SK-N-SH (cell line): ENCODE data around the gene CHST13. TPM values are rescaled to one million over a fixed set of nuclear protein-coding genes. Genes with fewer than 3 reads are reported as not detected.

Experiments
- CTCF ChIA-PET: fragments of 300-600, 350-600 bp; formaldehyde crosslinking; extraction: SDS; loops from one replicate; lab custom pipeline; 2021; lab: Yijun Ruan, JAX
- POLR2A ChIA-PET: fragments of 350-600 bp; sonication (Branson Sonifier 250); formaldehyde crosslinking; extraction: SDS; loops from one replicate; lab custom pipeline; 2020; ENCODE audit warnings: antibody characterized with exemption, inconsistent platforms; lab: Yijun Ruan, JAX
- DNase-seq: peaks from one replicate; pipeline ENCODE4 v3.0.0; 2012
- H2AFZ ChIP-seq: fragments of 200-600 bp; sonication (generic); 2 replicates; pipeline ENCODE4 v1.8.1; 2016; ENCODE audit warnings: antibody characterized with exemption, mild to moderate bottlenecking, low read depth
- H3F3A ChIP-seq: fragments of 200-600 bp; sonication (generic); replicated peaks from 2 replicates; pipeline ENCODE3; 2016; ENCODE audit warnings: antibody characterized with exemption, mild to moderate bottlenecking; ENCODE audit not compliant: insufficient read depth
- H3K27ac ChIP-seq, 2 experiments: fragments of 200-500 bp in 1 of 2; fragments of 200-600 bp in 1 of 2; sonication (Bioruptor generic) in 1 of 2; sonication (generic), shearing (Covaris generic) in 1 of 2; 2 replicates each; pipeline versions ENCODE4 v1.5.1 to v1.6.1; 2014 to 2016; ENCODE audit warnings: low read depth in 2 of 2, inconsistent platforms in 1 of 2, low read length in 1 of 2, mild to moderate bottlenecking in 1 of 2, mixed read lengths in 1 of 2
- H3K27me3 ChIP-seq: fragments of 200-600 bp; sonication (generic), shearing (Covaris generic); 2 replicates; pipeline ENCODE4 v1.6.1; 2016; ENCODE audit warnings: mixed run types; ENCODE audit not compliant: insufficient read depth
- H3K36me3 ChIP-seq, 2 experiments: fragments of 200-500 bp in 1 of 2; fragments of 200-600 bp in 1 of 2; sonication (Bioruptor generic) in 1 of 2; sonication (generic) in 1 of 2; replicated peaks in 1 of 2; 2 replicates each; pipeline versions ENCODE3 to v1.5.1; 2014 to 2016; ENCODE audit warnings: low read length in 1 of 2, mild to moderate bottlenecking in 1 of 2; ENCODE audit not compliant: insufficient read depth in 2 of 2, control insufficient read depth in 1 of 2
- H3K4me1 ChIP-seq, 2 experiments: fragments of 200-500 bp in 1 of 2; fragments of 200-600 bp in 1 of 2; sonication (Bioruptor generic) in 1 of 2; sonication (generic), shearing (Covaris generic) in 1 of 2; 2 replicates each; pipeline versions ENCODE4 v1.5.1 to v1.6.1; 2014 to 2016; ENCODE audit warnings: low read depth in 1 of 2, low read length in 1 of 2, mixed run types in 1 of 2; ENCODE audit not compliant: insufficient read depth in 2 of 2, control insufficient read depth in 1 of 2
- H3K4me2 ChIP-seq: fragments of 200-600 bp; sonication (generic), shearing (Covaris generic); 2 replicates; pipeline ENCODE4 v1.6.1; 2017; ENCODE audit warnings: mixed run types
- H3K4me3 ChIP-seq, 2 experiments: fragments of 200-500 bp in 1 of 2; fragments of 200-600 bp in 1 of 2; sonication (Bioruptor generic) in 1 of 2; sonication (generic), shearing (Covaris generic) in 1 of 2; 2 replicates each; pipeline versions ENCODE4 v1.5.1 to v1.8.1; 2014 to 2016; ENCODE audit warnings: low read depth in 2 of 2, inconsistent platforms in 1 of 2, low read length in 1 of 2, mild to moderate bottlenecking in 1 of 2, mixed read lengths in 1 of 2, moderate library complexity in 1 of 2
- H3K79me2 ChIP-seq: fragments of 200-600 bp; sonication (generic); 2 replicates; pipeline ENCODE4 v1.8.1; 2017; ENCODE audit warnings: mild to moderate bottlenecking; ENCODE audit not compliant: insufficient read depth
- H3K9ac ChIP-seq: fragments of 200-600 bp; sonication (generic); 2 replicates; pipeline ENCODE4 v1.6.1; 2017; ENCODE audit warnings: mixed run types
- H3K9me2 ChIP-seq: fragments of 200-600 bp; sonication (generic); 2 replicates; pipeline ENCODE4 v1.6.1; 2017; ENCODE audit warnings: mixed run types
- H3K9me3 ChIP-seq: fragments of 200-600 bp; sonication (generic); 2 replicates; pipeline ENCODE4 v1.6.1; 2017; ENCODE audit warnings: mixed run types, mild to moderate bottlenecking, moderate library complexity
- H4K20me1 ChIP-seq: fragments of 200-600 bp; sonication (generic); 2 replicates; pipeline ENCODE4 v1.6.1; 2017; ENCODE audit warnings: mild to moderate bottlenecking, mixed run types; ENCODE audit not compliant: insufficient read depth
- CHD2 ChIP-seq: fragments of 150-350 bp; IDR thresholded peaks from 2 replicates; pipeline ENCODE4 v1.6.1; 2018; ENCODE audit warnings: low read length; ENCODE audit not compliant: partially characterized antibody
- ELF1 ChIP-seq: IDR thresholded peaks from 2 replicates; pipeline ENCODE4 v1.4.0; 2012
- EZH2phosphoT487 ChIP-seq: fragments of 200-600 bp; sonication (generic); IDR thresholded peaks from 2 replicates; pipeline ENCODE4 v1.6.1; 2017; ENCODE audit warnings: low read depth, mixed run types, mild to moderate bottlenecking, antibody characterized with exemption, moderate library complexity, borderline replicate concordance
- FOXJ3 ChIP-seq: sonication (generic); formaldehyde crosslinking; IDR thresholded peaks from 2 replicates; pipeline ENCODE4 v1.5.1; 2020; ENCODE audit warnings: mild to moderate bottlenecking, missing genetic modification reagents
- FOXM1 ChIP-seq: IDR thresholded peaks from 2 replicates; pipeline ENCODE4 v1.4.0; 2012; ENCODE audit warnings: low read depth, mild to moderate bottlenecking
- GABPA ChIP-seq: IDR thresholded peaks from 2 replicates; pipeline ENCODE4 v1.4.0; 2012; ENCODE audit warnings: low read depth, mild to moderate bottlenecking
- MEF2A ChIP-seq: IDR thresholded peaks from 2 replicates; pipeline ENCODE4 v1.4.0; 2012; ENCODE audit warnings: low read depth, borderline replicate concordance
- MXI1 ChIP-seq: IDR thresholded peaks from 2 replicates; pipeline ENCODE4 v1.6.1; 2012; ENCODE audit warnings: mild to moderate bottlenecking, low read depth, low read length, improper control_type of control experiment
- NFIC ChIP-seq: IDR thresholded peaks from 2 replicates; pipeline ENCODE4 v1.4.0; 2012; ENCODE audit warnings: borderline replicate concordance
- NRF1 ChIP-seq: IDR thresholded peaks from 2 replicates; pipeline ENCODE4 v1.6.1; 2012; ENCODE audit warnings: low read depth, mild to moderate bottlenecking, low read length
- POLR2AphosphoS5 ChIP-seq: IDR thresholded peaks from 2 replicates; pipeline ENCODE4 v1.6.1; 2012; ENCODE audit warnings: low read depth, low read length
- RFX5 ChIP-seq: IDR thresholded peaks from 2 replicates; pipeline ENCODE4 v1.6.1; 2012; ENCODE audit warnings: mild to moderate bottlenecking, improper control_type of control experiment, low read length
- RXRA ChIP-seq: IDR thresholded peaks from 2 replicates; pipeline ENCODE4 v1.4.0; 2012; ENCODE audit warnings: low read depth, mild to moderate bottlenecking, borderline replicate concordance
- SMC3 ChIP-seq: IDR thresholded peaks from 2 replicates; pipeline ENCODE4 v1.6.1; 2012; ENCODE audit warnings: low read depth, low read length, improper control_type of control experiment
- TEAD4 ChIP-seq: IDR thresholded peaks from 2 replicates; pipeline ENCODE4 v1.4.0; 2012; ENCODE audit warnings: mild to moderate bottlenecking, borderline replicate concordance; ENCODE audit not compliant: insufficient read depth
- WGBS: methylation state at CpG from one replicate; pipeline ENCODE4 v1.1.6; 2017; ENCODE audit warnings: low lambda C conversion rate; 5-methylcytosine and 5-hydroxymethylcytosine counted together
- polyA plus RNA-seq, 3 experiments: library from polyadenylated mRNA; depleted of rRNA; stranded (reverse); fragments of >200 nt; gene quantifications; 2 replicates each; pipeline ENCODE4 v1.2.3, GENCODE V29; 2012
- TF ChIP-seq, protein P1 (sequence below): IDR thresholded peaks from 2 replicates; pipeline ENCODE4 v1.4.0; 2012; ENCODE audit warnings: low read depth, borderline replicate concordance
- TF ChIP-seq, protein P2 (sequence below): IDR thresholded peaks from 2 replicates; pipeline ENCODE4; 2012
- TF ChIP-seq, protein P3 (sequence below): fragments of 150-350 bp; IDR thresholded peaks from 2 replicates; pipeline ENCODE4 v1.6.1; 2017; ENCODE audit warnings: antibody characterized with exemption, low read length, low read depth, borderline replicate concordance
- TF ChIP-seq, protein P4 (sequence below): IDR thresholded peaks from 2 replicates; pipeline ENCODE4 v1.4.0; 2012; ENCODE audit warnings: low read depth
- TF ChIP-seq, protein P5 (sequence below): fragments of 150-350 bp; IDR thresholded peaks from 2 replicates; pipeline ENCODE4 v1.6.1; 2016; ENCODE audit warnings: mild to moderate bottlenecking, low read depth, low read length

CHST13 gene
- polyA plus RNA-seq, 1 of the 3 experiments (the other 2 are of a cell fraction) = 0.41 TPM

DNA sequence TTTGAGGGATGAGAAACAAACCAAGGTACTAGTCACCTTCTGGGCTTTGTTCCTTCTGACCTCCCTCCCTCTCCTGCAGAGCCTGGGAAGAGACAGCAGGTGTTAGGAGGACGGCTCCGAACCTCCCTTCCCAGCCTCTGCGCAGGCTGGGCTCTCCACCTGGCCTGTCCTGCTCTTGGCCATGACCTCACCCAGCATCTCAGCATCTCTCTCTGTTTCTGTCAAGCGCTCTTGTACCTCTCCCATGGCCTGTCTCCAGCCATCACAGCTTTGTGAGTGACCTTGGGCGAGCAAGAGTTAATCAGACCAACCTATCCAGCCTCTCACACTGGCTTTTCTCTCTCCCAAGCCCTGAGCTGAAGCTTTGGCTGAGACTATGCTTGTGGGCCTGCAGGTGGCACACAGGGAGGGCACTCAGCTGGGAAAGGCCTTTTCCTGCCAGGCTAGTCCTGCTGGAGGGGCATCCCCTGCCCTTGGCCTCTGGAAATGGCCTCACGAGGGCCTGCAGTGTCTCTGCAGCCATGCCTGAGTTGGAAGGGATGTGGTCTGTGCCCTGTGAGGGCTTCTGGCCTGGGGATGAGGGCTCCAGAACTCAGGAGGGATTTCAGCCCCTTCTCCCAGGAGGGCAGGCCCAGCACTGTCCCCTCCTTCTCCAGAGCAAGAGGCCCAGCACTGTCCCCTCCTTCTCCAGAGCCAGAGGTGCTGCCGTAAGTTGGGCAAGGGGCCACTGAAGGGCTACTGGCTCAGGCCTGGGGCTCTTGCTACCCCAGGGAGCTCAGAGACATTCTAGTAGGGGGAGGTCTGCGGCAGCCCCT, 2.1 kb downstream of the CHST13 start (continued):
- TF ChIP-seq, protein P1, sequence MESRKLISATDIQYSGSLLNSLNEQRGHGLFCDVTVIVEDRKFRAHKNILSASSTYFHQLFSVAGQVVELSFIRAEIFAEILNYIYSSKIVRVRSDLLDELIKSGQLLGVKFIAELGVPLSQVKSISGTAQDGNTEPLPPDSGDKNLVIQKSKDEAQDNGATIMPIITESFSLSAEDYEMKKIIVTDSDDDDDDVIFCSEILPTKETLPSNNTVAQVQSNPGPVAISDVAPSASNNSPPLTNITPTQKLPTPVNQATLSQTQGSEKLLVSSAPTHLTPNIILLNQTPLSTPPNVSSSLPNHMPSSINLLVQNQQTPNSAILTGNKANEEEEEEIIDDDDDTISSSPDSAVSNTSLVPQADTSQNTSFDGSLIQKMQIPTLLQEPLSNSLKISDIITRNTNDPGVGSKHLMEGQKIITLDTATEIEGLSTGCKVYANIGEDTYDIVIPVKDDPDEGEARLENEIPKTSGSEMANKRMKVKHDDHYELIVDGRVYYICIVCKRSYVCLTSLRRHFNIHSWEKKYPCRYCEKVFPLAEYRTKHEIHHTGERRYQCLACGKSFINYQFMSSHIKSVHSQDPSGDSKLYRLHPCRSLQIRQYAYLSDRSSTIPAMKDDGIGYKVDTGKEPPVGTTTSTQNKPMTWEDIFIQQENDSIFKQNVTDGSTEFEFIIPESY = no peak
- TF ChIP-seq GABPA = no peak
- TF ChIP-seq, protein P2, sequence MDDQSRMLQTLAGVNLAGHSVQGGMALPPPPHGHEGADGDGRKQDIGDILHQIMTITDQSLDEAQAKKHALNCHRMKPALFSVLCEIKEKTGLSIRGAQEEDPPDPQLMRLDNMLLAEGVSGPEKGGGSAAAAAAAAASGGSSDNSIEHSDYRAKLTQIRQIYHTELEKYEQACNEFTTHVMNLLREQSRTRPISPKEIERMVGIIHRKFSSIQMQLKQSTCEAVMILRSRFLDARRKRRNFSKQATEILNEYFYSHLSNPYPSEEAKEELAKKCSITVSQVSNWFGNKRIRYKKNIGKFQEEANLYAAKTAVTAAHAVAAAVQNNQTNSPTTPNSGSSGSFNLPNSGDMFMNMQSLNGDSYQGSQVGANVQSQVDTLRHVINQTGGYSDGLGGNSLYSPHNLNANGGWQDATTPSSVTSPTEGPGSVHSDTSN = no peak
- TF ChIP-seq, protein P3, sequence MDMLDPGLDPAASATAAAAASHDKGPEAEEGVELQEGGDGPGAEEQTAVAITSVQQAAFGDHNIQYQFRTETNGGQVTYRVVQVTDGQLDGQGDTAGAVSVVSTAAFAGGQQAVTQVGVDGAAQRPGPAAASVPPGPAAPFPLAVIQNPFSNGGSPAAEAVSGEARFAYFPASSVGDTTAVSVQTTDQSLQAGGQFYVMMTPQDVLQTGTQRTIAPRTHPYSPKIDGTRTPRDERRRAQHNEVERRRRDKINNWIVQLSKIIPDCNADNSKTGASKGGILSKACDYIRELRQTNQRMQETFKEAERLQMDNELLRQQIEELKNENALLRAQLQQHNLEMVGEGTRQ = no peak
- no peak for TF ChIP-seq NRF1
- TF ChIP-seq, all 33 proteins: peak for 0

DNA sequence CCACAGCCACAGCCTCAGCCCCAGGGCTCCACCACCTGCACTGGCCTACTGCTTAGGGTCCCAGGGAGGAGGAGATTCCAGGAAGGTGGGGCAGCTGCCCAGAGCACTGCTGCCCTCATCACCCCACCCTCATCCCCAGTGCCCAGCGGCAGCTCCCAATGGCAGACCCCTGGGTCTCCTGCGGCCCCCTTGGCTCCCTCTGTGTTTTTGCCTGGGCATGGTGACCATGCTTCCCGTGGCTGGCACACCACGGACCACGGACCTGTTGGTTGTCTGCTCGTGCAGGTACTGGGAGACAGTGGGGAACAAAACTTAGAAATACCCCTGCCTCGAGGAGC, 2.7 kb downstream of the CHST13 start:
- H3K4me3 ChIP-seq = no peak overlapping the region
- H3K4me2 ChIP-seq = no peak overlapping the region
- POLR2A ChIA-PET = no interaction called here
- peaks cover 0 to 43% of the 10 kb centered on the region in 2 experiments; a peak in 1 of 4 replicates for H3K4me1 ChIP-seq
- TF ChIP-seq RFX5 (no peak), MXI1 (no peak), NRF1 (no peak), FOXM1 (no peak), RXRA (no peak), TEAD4 (no peak), EZH2phosphoT487 (no peak), FOXJ3 (CRISPR knock-in tag) (no peak), NFIC (no peak), SMC3 (no peak), MEF2A (no peak), CHD2 (no peak), POLR2AphosphoS5 (no peak), ELF1 (no peak)
- TF ChIP-seq, protein P4, sequence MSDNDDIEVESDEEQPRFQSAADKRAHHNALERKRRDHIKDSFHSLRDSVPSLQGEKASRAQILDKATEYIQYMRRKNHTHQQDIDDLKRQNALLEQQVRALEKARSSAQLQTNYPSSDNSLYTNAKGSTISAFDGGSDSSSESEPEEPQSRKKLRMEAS = no peak
- TF ChIP-seq, protein P5, sequence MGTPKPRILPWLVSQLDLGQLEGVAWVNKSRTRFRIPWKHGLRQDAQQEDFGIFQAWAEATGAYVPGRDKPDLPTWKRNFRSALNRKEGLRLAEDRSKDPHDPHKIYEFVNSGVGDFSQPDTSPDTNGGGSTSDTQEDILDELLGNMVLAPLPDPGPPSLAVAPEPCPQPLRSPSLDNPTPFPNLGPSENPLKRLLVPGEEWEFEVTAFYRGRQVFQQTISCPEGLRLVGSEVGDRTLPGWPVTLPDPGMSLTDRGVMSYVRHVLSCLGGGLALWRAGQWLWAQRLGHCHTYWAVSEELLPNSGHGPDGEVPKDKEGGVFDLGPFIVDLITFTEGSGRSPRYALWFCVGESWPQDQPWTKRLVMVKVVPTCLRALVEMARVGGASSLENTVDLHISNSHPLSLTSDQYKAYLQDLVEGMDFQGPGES = no peak
- TF ChIP-seq, protein P1 = no peak
- TF ChIP-seq, all 33 proteins: peak for 0
- Histone ChIP-seq H3K36me3 (no peaks in the 10 kb centered on the region), H3K79me2 (no peaks in the 10 kb centered on the region), H3F3A (no peaks in the 10 kb centered on the region), H3K9me3 (no peaks in the 10 kb centered on the region), H3K9ac (no peak overlapping the region), H3K27me3 (no peaks in the 10 kb centered on the region; the same call in 1 of the 2 replicates), H4K20me1 (no peaks in the 10 kb centered on the region), H2AFZ (no peak overlapping the region), H3K9me2 (no peaks in the 10 kb centered on the region), H3K27ac (no peak overlapping the region)
- DNase-seq = no peak
- 64% methylated on average over 4 of the region's 7 CpGs for WGBS
- CTCF ChIA-PET = interaction anchor here (1.1 to 1.3 kb wide), 3 partner anchors 12 to 88 kb away, joined by 3 to 4 read pairs (median 3); no protein-coding TSS in a partner anchor
